ENCODE results near the gene SLF2.
A peak's percentile ranks its signal among the peaks of the same experiment; 100 is the strongest.
"Not testable (repeated sequence)": the region's sequence is repeated elsewhere in the genome, so short reads cannot be mapped to it uniquely, and the experiment has no call there.

SLF2 gene

GRCh38 chr10:100967332-100967731 is 54.6 kb downstream of the SLF2 start:
- DNase-seq, result no peak

DNA sequence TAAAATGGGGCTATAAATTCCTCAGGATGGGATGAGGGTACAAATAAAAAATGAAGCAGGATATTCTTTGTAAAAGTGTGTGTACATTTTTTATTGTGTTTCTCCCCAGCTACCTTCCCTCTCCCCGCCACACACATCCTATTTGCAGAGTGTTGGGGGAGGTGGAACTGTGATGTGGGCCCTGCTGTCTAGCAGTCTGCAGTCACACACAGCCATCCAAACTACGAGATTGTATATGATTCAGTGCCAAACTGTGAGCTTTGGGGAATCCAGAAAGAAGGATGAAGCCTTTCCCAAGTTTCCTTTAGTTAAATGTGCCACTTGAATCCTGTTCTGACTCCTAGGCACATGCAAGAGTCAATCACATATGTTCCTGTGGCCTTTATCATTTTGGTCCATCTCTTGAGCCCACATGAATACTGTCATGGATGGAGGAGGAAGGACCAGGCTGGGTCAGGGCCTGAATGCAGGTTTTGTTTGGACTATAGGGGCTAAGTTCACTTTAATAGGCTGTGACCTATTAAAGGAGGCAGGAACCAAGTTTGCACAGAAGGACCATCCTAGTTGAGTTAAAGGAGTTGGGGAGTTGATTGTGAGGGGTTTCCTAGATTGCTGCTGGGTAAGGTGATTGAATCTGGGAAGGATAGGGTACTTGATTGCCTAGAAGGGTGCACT is 55.4 kb downstream of the SLF2 start:
- no peak for DNase-seq

GRCh38 chr10:100968863-100969186 is 56.1 kb downstream of the SLF2 start:
- no peak for DNase-seq

DNA sequence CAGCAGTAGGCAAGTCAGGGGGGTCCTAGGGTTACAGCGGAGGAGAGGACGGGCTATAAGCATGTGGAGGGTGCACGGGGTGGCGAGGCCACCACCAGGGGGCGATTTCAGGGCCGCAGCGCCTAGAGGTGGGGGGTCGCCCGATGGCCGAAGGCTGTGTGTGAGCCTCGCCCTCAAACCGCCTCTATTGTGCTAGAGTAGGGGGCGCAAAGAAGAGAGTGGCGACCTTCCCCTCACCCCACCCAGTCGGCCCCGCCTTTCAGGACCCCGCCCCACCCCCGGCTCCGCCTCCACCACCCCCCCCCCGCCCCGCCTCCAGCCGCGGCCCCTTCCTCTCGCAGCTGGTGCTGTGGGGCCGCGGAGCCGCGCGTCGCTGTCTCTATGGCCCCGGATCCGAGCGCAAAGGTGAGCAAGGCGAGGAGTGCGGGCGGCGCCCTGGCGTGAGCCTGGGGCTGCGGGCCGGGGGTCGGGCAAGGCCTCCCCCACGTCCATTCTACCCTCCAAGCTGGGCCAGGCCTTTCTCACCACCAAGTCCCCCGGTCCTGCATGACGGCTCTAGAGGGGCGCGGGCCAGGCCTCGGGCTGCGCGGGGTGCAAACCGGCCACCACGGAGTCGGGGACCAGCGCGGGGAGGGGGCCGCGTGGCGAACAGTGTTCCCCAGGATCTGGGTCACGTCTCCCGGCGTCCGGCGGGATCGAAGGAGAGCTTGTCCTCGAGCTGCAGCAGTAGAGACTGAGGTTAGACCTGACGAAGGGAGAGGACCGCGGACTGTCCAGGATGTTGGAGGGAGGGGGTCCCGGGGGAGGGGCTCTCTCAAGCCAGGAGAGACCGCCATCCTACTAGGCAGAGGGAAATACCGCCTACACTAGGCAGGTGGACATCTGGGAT is 56.7 kb downstream of the SLF2 start, which contains the start of gene SEMA4G:
TSS of gene SEMA4G (plus strand) at position 318 of the 889 bp plus-strand sequence. CDS start 3,409 bp downstream, outside the sequence.
- peak; percentile 82 for DNase-seq

- peak; percentile 53 for DNase-seq
These were observed 57.5 kb downstream of the SLF2 start for GRCh38 chr10:100970076-100970913.

- DNase-seq, result no peak
These were observed 58.4 kb downstream of the SLF2 start for GRCh38 chr10:100970914-100971811.

GRCh38 chr10:100972115-100972903 is 59.5 kb downstream of the SLF2 start:
- DNase-seq, result no peak

DNA sequence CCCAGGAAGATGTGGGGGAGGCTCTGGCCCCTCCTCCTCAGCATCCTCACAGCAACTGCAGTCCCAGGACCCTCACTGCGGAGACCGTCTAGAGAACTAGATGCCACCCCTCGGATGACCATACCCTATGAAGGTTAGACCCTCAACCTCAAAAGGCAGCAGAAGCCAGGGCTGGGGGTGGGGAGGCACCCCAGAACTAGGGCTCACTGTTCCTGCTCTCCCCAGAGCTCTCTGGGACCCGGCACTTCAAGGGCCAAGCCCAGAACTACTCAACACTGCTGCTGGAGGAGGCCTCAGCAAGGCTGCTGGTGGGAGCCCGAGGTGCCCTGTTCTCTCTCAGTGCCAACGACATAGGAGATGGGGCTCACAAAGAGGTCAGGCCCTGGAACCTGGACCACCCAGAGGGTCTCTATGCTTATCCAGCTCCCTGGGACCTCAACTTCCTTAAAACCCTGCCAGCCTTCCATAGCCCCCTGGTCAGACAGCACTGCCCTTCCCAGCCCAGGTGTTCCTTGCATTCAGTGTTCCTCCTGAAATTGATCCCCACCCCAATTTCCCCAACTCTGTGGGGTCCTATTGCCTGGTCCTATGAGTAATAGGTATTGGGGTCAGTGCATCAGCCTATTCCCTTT is 60.3 kb downstream of the SLF2 start:
- no peak for DNase-seq

DNA sequence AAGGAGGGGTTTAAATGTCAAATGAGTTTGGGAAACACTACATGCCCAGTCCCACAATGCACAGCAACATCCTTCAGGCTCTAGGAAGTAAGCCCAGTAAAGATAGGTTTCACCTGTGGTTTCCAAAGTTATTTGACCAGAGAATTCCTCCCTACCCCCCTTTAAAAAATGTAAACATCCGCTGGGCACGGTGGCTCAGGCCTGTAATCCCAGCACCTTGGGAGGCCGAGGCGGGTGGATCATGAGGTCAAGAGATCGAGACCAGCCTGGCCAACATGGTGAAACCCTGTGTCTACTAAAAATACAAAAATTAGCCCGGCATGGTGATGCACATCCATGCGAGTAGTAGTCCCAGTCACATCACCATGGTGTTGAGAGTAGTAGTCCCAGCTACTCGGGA is 62.6 kb downstream of the SLF2 start:
- DNase-seq, result not testable (repeated sequence)

- no peak for DNase-seq
These were observed 64.1 kb downstream of the SLF2 start for GRCh38 chr10:100976906-100977305.

- DNase-seq, result no peak
These were observed 64.7 kb downstream of the SLF2 start for GRCh38 chr10:100977436-100977835.

- DNase-seq, result no peak
These were observed 65.5 kb downstream of the SLF2 start for GRCh38 chr10:100978121-100978900.

- no peak for DNase-seq
These were observed 66.1 kb downstream of the SLF2 start for GRCh38 chr10:100978901-100979195.

DNA sequence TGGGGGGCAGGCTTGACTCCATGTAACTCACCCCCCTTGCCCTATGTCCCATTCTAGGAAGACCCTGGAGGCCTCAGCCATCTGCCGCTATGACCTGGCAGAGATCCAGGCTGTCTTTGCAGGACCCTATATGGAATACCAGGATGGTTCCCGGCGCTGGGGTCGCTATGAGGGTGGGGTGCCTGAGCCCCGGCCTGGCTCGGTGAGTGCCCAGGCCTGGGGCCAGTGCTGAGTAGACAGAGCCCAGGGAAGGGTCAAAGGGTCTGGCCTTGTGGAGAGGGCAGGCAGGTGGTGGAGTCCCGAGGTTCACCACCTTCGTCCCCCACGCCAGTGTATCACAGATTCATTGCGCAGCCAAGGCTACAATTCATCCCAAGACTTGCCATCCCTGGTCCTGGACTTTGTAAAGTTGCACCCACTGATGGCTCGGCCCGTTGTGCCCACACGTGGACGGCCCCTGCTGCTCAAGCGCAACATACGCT is 67.1 kb downstream of the SLF2 start:
- DNase-seq, result no peak

- no peak for DNase-seq
These were observed 67.5 kb downstream of the SLF2 start for GRCh38 chr10:100980311-100980710.

- no peak for DNase-seq
These were observed 67.9 kb downstream of the SLF2 start for GRCh38 chr10:100980711-100981110.

GRCh38 chr10:100981178-100981772 is 68.5 kb downstream of the SLF2 start:
- DNase-seq, result no peak

- peak; percentile 30 for DNase-seq
These were observed 70.4 kb downstream of the SLF2 start for GRCh38 chr10:100982916-100983830.

All from NCI-H82 (cell line).